HEK293T (cell line): ENCODE measurements around the gene DDIT4.

ENCODE experiments used
- CTCF ChIA-PET: fragments of 350-600 bp; formaldehyde crosslinking; extraction: SDS; loops from one replicate; lab custom pipeline; 2021; ENCODE audit warnings: antibody characterized with exemption, inconsistent platforms; lab: Yijun Ruan, JAX
- POLR2A ChIA-PET: fragments of 350-600 bp; formaldehyde crosslinking; extraction: SDS; loops from one replicate; lab custom pipeline; 2020; ENCODE audit warnings: antibody characterized with exemption, inconsistent platforms; lab: Yijun Ruan, JAX
- DNase-seq: peaks from one replicate; pipeline ENCODE4 v3.0.0; 2012; ENCODE audit warnings: mixed read lengths; ENCODE audit errors: extremely low spot score
- ARNT ChIP-seq: fragments of 450-650 bp; IDR thresholded peaks from 2 replicates; pipeline ENCODE4 v1.6.1; 2017; ENCODE audit warnings: mild to moderate bottlenecking
- BHLHE40 ChIP-seq: fragments of 450-650 bp; IDR thresholded peaks from 2 replicates; pipeline ENCODE4 v1.6.1; 2016; ENCODE audit warnings: mild to moderate bottlenecking, moderate library complexity, borderline replicate concordance
- CTBP1 ChIP-seq: fragments of 450-650 bp; IDR thresholded peaks from 2 replicates; pipeline ENCODE4 v1.6.1; 2016; ENCODE audit warnings: borderline replicate concordance
- ELF4 ChIP-seq: fragments of 450-650 bp; IDR thresholded peaks from 2 replicates; pipeline ENCODE4 v1.6.1; 2017; ENCODE audit warnings: antibody characterized with exemption
- FOXA1 ChIP-seq: fragments of 450-650 bp; IDR thresholded peaks from 2 replicates; pipeline ENCODE4 v1.6.1; 2016; ENCODE audit warnings: mild to moderate bottlenecking
- FOXK2 ChIP-seq: fragments of 450-650 bp; IDR thresholded peaks from 2 replicates; pipeline ENCODE4 v1.6.1; 2016; ENCODE audit warnings: mild to moderate bottlenecking
- FOXM1 ChIP-seq: fragments of 450-650 bp; IDR thresholded peaks from 2 replicates; pipeline ENCODE4 v1.6.1; 2017; ENCODE audit warnings: mild to moderate bottlenecking, borderline replicate concordance
- HDGF ChIP-seq: fragments of 450-650 bp; IDR thresholded peaks from 2 replicates; pipeline ENCODE4 v1.6.1; 2017; ENCODE audit warnings: antibody characterized with exemption, borderline replicate concordance
- L3MBTL2 ChIP-seq: fragments of 450-650 bp; conservative IDR thresholded peaks from 2 replicates; pipeline ENCODE4 v1.6.1; 2016; ENCODE audit warnings: mild to moderate bottlenecking
- LEF1 ChIP-seq: fragments of 450-650 bp; IDR thresholded peaks from 2 replicates; pipeline ENCODE4 v1.6.1; 2017; ENCODE audit warnings: mild to moderate bottlenecking, borderline replicate concordance
- NFRKB ChIP-seq: fragments of 450-650 bp; IDR thresholded peaks from 2 replicates; pipeline ENCODE4 v1.6.1; 2016; ENCODE audit warnings: mild to moderate bottlenecking, moderate library complexity
- PKNOX1 ChIP-seq: fragments of 450-650 bp; IDR thresholded peaks from 2 replicates; pipeline ENCODE4 v1.6.1; 2016
- SP1 ChIP-seq: fragments of 450-650 bp; IDR thresholded peaks from 2 replicates; pipeline ENCODE4 v1.6.1; 2017
- SUZ12 ChIP-seq: fragments of 450-650 bp; IDR thresholded peaks from 2 replicates; pipeline ENCODE4 v1.6.1; 2016; ENCODE audit warnings: mild to moderate bottlenecking
- TARDBP ChIP-seq: fragments of 450-650 bp; IDR thresholded peaks from 2 replicates; pipeline ENCODE4 v1.6.1; 2016
- ZNF384 ChIP-seq: fragments of 450-650 bp; IDR thresholded peaks from 2 replicates; pipeline ENCODE4 v1.6.1; 2016

DDIT4 gene

GRCh38 chr10:72253578-72253977 is 20.1 kb upstream of the DDIT4 start:
- no peak for TF ChIP-seq CTBP1
- CTCF ChIA-PET = interaction anchor here (0.6 to 0.7 kb wide), 2 partner anchors 73 to 207 kb away, joined by 3 read pairs; no protein-coding TSS in a partner anchor
- POLR2A ChIA-PET = interaction anchor here (1.1 to 12.3 kb wide), 2 partner anchors 9 to 21 kb away, joined by 3 to 317 read pairs; partner anchors contain the start of gene DDIT4
- DNase-seq = no peak

GRCh38 chr10:72254813-72255568 is 18.7 kb upstream of the DDIT4 start:
- peak; percentile 67 for DNase-seq
- TF ChIP-seq FOXA1 = no peak
- TF ChIP-seq PKNOX1 = no peak
- TF ChIP-seq SP1 = no peak
- TF ChIP-seq HDGF = no peak
- TF ChIP-seq SUZ12 = no peak
- TF ChIP-seq NFRKB = no peak
- no peak for TF ChIP-seq ARNT
- no peak for TF ChIP-seq L3MBTL2
- no peak for TF ChIP-seq ELF4
- TF ChIP-seq ZNF384 = no peak
- no peak for TF ChIP-seq BHLHE40
- TF ChIP-seq TARDBP = no peak
- TF ChIP-seq FOXK2 = no peak
- no peak for TF ChIP-seq FOXM1
- no peak for TF ChIP-seq LEF1
- no peak for TF ChIP-seq CTBP1
- POLR2A ChIA-PET = interaction anchor here (1.0 to 12.3 kb wide), 3 partner anchors 19 to 77 kb away, joined by 3 to 317 read pairs (median 3); partner anchors contain the start of gene DDIT4
- CTCF ChIA-PET = interaction anchor here (0.6 kb wide), 1 partner anchor 11 kb away, joined by 3 read pairs; no protein-coding TSS in a partner anchor

- DNase-seq = no peak
- ChIA-PET CTCF (no interaction called here), POLR2A (interaction anchor here (12.3 kb wide), 1 partner anchor 18 kb away, joined by 317 read pairs; the partner anchor contains the start of gene DDIT4)
- TF ChIP-seq ELF4 (no peak), ZNF384 (peak; percentile 53; the same call in 1 of the 2 replicates), FOXA1 (no peak), FOXK2 (no peak)
Measured at GRCh38 chr10:72255977-72256729, 17.6 kb upstream of the DDIT4 start.

- ChIA-PET POLR2A (interaction anchor here (5.5 to 12.3 kb wide), 2 partner anchors 17 to 64 kb away, joined by 32 to 317 read pairs; partner anchors contain the start of gene DDIT4), CTCF (interaction anchor here (0.7 kb wide), 1 partner anchor 184 kb away, joined by 3 read pairs; no protein-coding TSS in a partner anchor)
- no peak for TF ChIP-seq TARDBP
- TF ChIP-seq L3MBTL2 = no peak
- TF ChIP-seq BHLHE40 = no peak
- TF ChIP-seq SP1 = no peak
- TF ChIP-seq PKNOX1 = no peak
- TF ChIP-seq ARNT = no peak
- no peak for TF ChIP-seq FOXK2
- TF ChIP-seq CTBP1 = no peak
- no peak for TF ChIP-seq SUZ12
- no peak for TF ChIP-seq ELF4
- no peak for TF ChIP-seq NFRKB
- TF ChIP-seq FOXA1 = no peak
- DNase-seq = no peak
Measured at GRCh38 chr10:72257051-72257892, 16.5 kb upstream of the DDIT4 start.

GRCh38 chr10:72258617-72259016 is 15.1 kb upstream of the DDIT4 start:
- TF ChIP-seq HDGF (no peak), NFRKB (no peak), PKNOX1 (no peak), FOXA1 (no peak), BHLHE40 (no peak), TARDBP (no peak), SP1 (no peak), LEF1 (no peak), ZNF384 (no peak), FOXM1 (no peak), SUZ12 (no peak), L3MBTL2 (no peak), CTBP1 (no peak), ELF4 (no peak), FOXK2 (no peak), ARNT (no peak)
- POLR2A ChIA-PET = interaction anchor here (0.9 to 12.3 kb wide), 3 partner anchors 11 to 62 kb away, joined by 5 to 317 read pairs (median 32); partner anchors contain the start of gene DDIT4
- CTCF ChIA-PET = interaction anchor here (0.8 to 1.3 kb wide), 2 partner anchors 9 to 133 kb away, joined by 3 to 5 read pairs; no protein-coding TSS in a partner anchor
- no peak for DNase-seq
